Embryonic facial prominence (tissue), 1 donor: Measurements from ENCODE around the gene LETM1.

ENCODE experiments used
- DNase-seq: peaks from one replicate; pipeline ENCODE4 v3.0.0-alpha.2; 2016; ENCODE audit errors: extremely low spot score

The LETM1 gene

DNA sequence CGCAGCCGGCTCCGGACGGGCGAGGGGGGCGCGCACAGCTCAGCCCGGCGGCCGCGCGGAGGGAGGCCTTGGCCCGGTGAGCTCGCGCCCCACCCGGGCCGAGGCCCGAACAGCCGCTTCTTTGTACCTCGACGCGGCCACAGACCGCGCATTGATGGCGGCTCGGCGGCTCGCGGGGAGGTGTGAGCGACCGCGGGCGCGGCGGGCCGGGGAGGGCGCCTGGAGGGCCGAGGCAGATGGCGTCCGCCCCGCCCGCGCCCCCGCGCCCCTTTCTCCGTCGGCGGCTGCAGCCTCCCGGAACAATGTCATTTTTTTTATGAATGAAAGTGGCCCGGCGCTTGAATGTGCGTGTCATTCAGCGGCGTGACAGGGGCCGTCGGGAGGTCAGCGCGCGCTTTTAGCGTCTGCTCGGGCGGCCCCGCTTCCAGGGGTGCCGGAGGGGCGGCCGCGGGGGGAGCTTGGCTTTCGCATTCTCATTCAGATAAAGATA lies 61.1 kb downstream of the LETM1 start:
- no peak for DNase-seq

GRCh38 chr4:1793940-1794808 lies 61.8 kb downstream of the LETM1 start:
- DNase-seq, result no peak

GRCh38 chr4:1793496-1793840 lies 62.5 kb downstream of the LETM1 start:
- DNase-seq, result no peak

- no peak for DNase-seq
Observed at GRCh38 chr4:1792832-1793495, 63.0 kb downstream of the LETM1 start, which contains the start of gene FGFR3. FGFR3 (plus strand) TSS chr4:1793293; CDS start chr4:1793935, 642 bp downstream.

DNA sequence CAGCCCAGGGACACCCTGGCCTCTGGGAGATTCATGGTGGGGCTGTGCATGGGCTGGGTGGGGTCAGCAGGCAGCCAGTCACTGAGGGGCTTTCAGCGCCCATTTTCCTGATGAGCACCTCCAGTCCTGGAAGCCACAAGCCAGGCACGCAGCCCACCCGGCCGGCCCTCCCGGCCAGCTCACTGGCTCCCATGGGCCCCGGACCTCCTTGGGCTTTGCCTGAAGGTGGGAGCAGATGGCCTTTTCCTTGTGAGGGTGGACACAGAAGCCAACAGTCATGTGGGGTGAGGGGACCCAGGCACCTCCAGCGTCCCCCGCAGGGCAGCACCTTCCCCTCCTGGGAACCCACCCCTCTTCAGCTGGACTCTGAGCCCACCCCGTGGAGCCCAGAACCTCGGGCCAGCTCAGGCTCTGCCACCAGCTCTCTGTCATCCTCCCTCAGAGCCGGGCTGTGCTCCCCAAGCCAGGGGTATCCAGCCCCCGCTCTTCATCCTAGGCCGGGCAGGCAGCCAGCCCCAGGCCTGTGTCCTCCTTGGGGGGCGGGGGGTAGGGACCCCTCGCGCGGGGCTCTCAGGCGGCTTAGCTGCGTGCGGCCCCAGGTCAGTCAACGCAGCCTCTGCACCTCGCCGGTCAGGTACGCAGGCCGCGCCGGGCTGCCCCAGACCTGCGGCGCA lies 63.7 kb downstream of the LETM1 start:
- DNase-seq, result no peak

DNA sequence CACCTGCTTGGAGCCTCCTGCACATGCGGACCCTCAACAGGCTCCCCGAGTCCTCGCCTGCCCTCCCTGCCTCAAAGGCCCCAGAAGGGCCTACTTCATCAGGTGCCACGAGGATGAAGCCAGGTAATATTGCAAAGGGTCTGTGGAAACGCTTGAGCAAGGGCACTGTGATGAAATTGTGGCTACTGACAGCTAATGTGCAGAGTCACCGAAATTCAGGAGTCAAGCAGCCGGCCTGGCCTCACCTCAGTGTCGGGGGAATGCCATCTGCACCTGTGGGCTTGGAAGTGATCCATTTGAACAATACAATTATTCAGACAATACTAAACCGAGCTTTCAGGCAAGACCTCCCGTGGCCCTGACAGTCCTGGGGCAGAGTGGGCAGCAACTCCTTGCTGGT lies 66.0 kb downstream of the LETM1 start:
- DNase-seq, result no peak

GRCh38 chr4:1789552-1789951 lies 66.4 kb downstream of the LETM1 start:
- DNase-seq, result no peak

GRCh38 chr4:1788254-1788973 lies 67.5 kb downstream of the LETM1 start:
- no peak for DNase-seq

GRCh38 chr4:1787411-1788077 lies 68.4 kb downstream of the LETM1 start:
- peak; percentile 37 for DNase-seq

- no peak for DNase-seq
Observed at GRCh38 chr4:1786544-1787362, 69.2 kb downstream of the LETM1 start.

- DNase-seq, result no peak
Observed at GRCh38 chr4:1785592-1785991, 70.4 kb downstream of the LETM1 start.

DNA sequence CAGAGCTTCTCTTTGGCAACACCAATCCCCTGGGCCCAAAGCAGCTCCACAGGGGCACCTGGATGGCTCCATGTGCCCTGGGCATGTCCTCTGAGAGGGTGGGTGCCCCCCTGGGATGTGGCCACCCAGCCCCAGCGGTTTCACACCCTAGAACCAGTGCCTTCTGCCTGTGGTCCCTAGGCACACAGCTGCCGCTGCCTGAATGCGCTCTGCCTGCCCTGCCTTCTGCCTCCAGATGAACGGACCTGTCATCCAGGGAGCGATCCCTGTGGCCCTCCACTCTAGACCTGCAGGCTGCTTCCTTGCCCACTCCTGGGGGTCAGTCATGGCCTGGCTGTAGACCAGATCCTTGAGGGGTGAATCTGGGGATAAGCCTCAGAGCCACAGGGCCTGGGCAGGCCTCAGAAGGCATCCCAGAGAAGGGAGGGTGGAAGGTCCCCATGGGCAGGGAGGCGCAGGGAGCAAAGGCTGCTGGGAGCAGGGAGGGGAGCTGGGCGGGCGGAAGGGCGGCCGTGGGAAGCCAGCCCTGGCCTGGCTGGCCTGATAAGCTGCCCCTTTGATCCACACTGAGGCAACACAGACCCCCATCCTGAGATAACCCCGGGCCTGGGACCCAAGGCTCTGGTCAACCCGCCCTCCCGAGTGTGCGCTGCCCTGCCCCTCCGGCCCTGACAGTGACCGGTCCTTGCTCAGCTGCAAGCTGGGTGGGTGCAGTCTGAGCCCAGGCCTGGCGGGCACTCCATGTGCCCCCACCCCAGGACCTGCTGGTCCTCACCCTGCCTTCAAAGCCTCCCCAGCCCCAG lies 71.0 kb downstream of the LETM1 start:
- no peak for DNase-seq

DNA sequence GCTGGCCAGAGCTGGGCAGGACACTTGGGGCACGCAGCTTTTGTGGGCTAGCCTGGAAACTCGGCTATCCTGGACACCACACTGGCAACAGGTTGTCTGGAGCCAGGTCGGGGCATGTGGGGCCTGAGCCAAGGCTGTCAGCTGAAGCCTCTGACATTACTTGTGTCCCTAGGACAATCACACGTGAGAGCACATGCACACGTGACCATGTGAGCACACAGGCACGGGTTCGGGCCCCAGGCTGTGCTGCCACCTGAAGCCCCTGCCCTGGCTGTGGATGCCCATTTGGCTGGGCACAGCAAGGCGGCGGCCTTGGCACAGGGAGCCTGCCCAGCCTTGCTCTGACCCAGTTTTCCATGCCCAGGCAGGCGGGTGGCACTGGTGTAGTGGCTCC lies 71.6 kb downstream of the LETM1 start:
- DNase-seq, result no peak

DNA sequence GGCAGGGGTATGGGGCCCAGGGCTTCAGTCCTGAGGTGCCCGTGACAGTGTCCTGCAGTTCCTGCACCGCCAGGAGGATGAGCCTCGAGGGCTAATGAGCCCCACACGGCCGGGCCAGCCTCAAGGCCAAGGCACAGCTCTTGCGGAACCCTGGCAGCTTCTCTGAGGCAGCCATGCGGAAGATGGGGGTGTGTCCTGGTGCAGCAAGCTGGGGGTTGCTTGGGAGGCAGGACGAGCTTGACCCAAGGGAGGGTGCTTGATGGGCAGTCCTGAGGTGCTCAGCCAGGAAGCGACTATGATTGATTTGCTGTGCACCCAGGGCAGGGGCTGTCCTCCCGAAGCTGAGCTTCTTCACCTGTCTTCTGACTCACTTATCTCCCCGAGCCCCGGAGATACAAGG lies 72.0 kb downstream of the LETM1 start:
- DNase-seq, result no peak

GRCh38 chr4:1783015-1783414 lies 72.9 kb downstream of the LETM1 start:
- no peak for DNase-seq

DNA sequence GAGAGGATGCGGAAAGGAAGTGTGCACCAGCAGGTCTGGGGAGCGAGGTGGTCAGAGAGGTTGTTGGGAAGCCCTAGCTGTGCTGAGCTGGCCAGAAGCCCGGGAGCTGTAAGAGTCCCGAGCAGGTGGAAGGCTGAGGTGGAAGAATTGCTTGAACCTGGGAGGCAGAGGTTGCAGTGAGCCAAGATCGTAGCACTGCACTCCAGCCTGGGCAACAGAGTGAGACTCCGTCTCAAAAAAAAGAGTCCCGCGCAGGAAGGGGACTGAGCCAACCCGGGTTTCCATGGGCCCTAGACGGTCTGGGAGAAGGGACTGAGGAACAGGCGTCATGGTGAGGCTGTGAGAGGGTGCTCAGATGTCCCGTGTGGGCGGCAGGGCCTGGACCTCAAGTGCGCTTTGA lies 75.5 kb downstream of the LETM1 start:
- no peak for DNase-seq

- no peak for DNase-seq
Observed at GRCh38 chr4:1779588-1780382, 76.2 kb downstream of the LETM1 start.

GRCh38 chr4:1778642-1779392 lies 77.1 kb downstream of the LETM1 start:
- DNase-seq, result no peak
